ENCODE results near the gene ZHX3. TPM values are rescaled to one million over a fixed set of nuclear protein-coding genes. Genes with fewer than 3 reads are reported as not detected.

ZHX3 gene
- total and polyA plus RNA-seq, 9 of the 15 experiments (the other 6 are each of a cell fraction or from before 2014, with no cell fraction given), result 0.80 to 14.6 (median 4.9) TPM

- TF ChIP-seq CLOCK (CRISPR knock-in tag; IDR thresholded peaks at IDR 0.05; ENCODE audit: borderline replicate concordance), result no peak
Observed at GRCh38 chr20:41234041-41234440, 83.5 kb downstream of the ZHX3 start (continued).

- ChIA-PET CTCF (ENCODE audit: low intra/inter-chr PET ratio) (interaction anchor here (0.6 to 1.6 kb wide), 5 partner anchors 60 to 266 kb away, joined by 3 to 8 read pairs (median 3); no protein-coding TSS in a partner anchor), POLR2A (interaction anchor here (1.0 kb wide), 1 partner anchor 9 kb away, joined by 5 read pairs; no protein-coding TSS in a partner anchor)
- Histone ChIP-seq H3K4me2 (ENCODE audit: insufficient read depth, low read length) (peak overlapping the region; percentile 4; the same call in 1 of the 2 replicates), H3K9me3 (replicated peaks; ENCODE audit: control insufficient read depth, insufficient read depth, low read depth, low read length) (no peaks in the 10 kb centered on the region), H4K20me1 (replicated peaks; ENCODE audit: control insufficient read depth, insufficient read depth, low read length) (0 out of 2 replicates have a peak, but pooled peaks cover 3% of the 10 kb centered on the region), H3K36me3 (ENCODE audit: control insufficient read depth, insufficient read depth, low read length) (no peaks in the 10 kb centered on the region), H3K79me2 (ENCODE audit: control insufficient read depth, insufficient read depth, low read length) (no peaks in the 10 kb centered on the region), H3K27ac (ENCODE audit: extremely low read depth, low read depth, low read length) (no peak overlapping the region), H3K4me3 (no peak overlapping the region), H3K9ac (ENCODE audit: insufficient read depth in 1 of 2, low read depth in 2 of 2, low read length in 2 of 2) (no peak overlapping the region), H2AFZ (ENCODE audit: low read depth, low read length) (no peak overlapping the region), H3K27me3 (ENCODE audit: control insufficient read depth in 2 of 2, insufficient read depth in 2 of 2, low read length in 2 of 2) (no peaks in the 10 kb centered on the region), H3K4me1 (replicated peaks in 1 of 2; ENCODE audit: control insufficient read depth in 2 of 2, insufficient read depth in 2 of 2, low read length in 2 of 2) (peaks cover 3 to 4% of the 10 kb centered on the region in 2 experiments; a peak in 4 of 5 replicates), H3K9me1 (ENCODE audit: control insufficient read depth, insufficient read depth, low read length) (no peaks in the 10 kb centered on the region)
- DNase-seq (ENCODE audit: extremely low read depth in 1 of 4, low spot score in 3 of 4) (no peak), ATAC-seq (no peak), FAIRE-seq (peak; percentile 11)
- 58% methylated on average over 6 of the region's 6 CpGs for WGBS (ENCODE audit: insufficient coverage, low coverage, missing lambda C conversion rate)
- intact Hi-C loops (cut with micrococcal nuclease) (loop anchor here (1.0 to 2.0 kb wide), 3 partner anchors 60 to 264 kb away; no protein-coding TSS in a partner anchor), in situ Hi-C loops (cut with MboI) (loop anchor here (10.0 kb wide), 1 partner anchor 258 kb away; no protein-coding TSS in a partner anchor)
- BruUV-seq (replicated peaks), result no TSS peak
- TF ChIP-seq ZNF263 (CRISPR knock-in tag; IDR thresholded peaks at IDR 0.05; ENCODE audit: borderline replicate concordance), result no peak
- no peak for TF ChIP-seq ZBTB2 (IDR thresholded peaks at IDR 0.05)
- TF ChIP-seq RFX1 (IDR thresholded peaks at IDR 0.05), result peak; percentile 32
- TF ChIP-seq PTTG1 (tag; IDR thresholded peaks at IDR 0.05; ENCODE audit: low read depth), result no peak
- no peak for TF ChIP-seq IRF1 (CRISPR knock-in tag; IDR thresholded peaks at IDR 0.05; ENCODE audit: borderline replicate concordance)
Observed at GRCh38 chr20:41232973-41233926, 84.3 kb downstream of the ZHX3 start.
